GM19468 (cell line): ENCODE data around the gene B3GALT5.
"Not testable (repeated sequence)": the region's sequence is repeated elsewhere in the genome, so short reads cannot be mapped to it uniquely, and the experiment has no call there.

Experiments
- ATAC-seq: cut with Tn5 transposase; IDR thresholded peaks from one replicate; pipeline ENCODE4 v1.9.1; 2021; ENCODE audit warnings: mild to moderate bottlenecking, moderate library complexity, moderate number of reproducible peaks; ENCODE audit not compliant: unreplicated experiment; ENCODE audit errors: extremely low read depth

B3GALT5 gene

GRCh38 chr21:39686646-39687468 lies 74.1 kb downstream of the B3GALT5 start:
- ATAC-seq, result no peak

GRCh38 chr21:39688010-39688409 lies 75.3 kb downstream of the B3GALT5 start:
- ATAC-seq, result no peak

DNA sequence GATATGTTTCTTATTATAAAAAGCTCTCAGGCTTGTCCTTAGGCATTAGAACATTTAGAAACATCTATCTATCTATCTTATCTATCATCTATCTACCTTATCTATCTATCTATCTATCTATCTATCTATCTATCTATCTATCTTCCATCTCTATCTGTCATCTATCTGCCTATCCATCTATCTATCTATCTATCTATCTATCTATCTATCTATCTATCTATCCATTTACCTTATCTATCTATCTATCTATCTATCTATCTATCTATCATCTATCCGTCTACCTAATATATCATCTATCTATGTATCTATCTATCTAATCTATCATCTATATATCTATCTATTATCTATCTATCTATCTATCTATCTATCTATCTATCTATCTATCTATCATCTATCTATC lies 77.1 kb downstream of the B3GALT5 start:
- ATAC-seq, result not testable (repeated sequence)

GRCh38 chr21:39690454-39690853 lies 77.7 kb downstream of the B3GALT5 start:
- no peak for ATAC-seq

- ATAC-seq, result no peak
Measured at GRCh38 chr21:39694750-39695149, 82.0 kb downstream of the B3GALT5 start.

- ATAC-seq, result no peak
Measured at GRCh38 chr21:39696196-39696595, 83.5 kb downstream of the B3GALT5 start.

- ATAC-seq, result no peak
Measured at GRCh38 chr21:39696618-39697017, 83.9 kb downstream of the B3GALT5 start.

GRCh38 chr21:39700318-39700717 lies 87.6 kb downstream of the B3GALT5 start:
- no peak for ATAC-seq

- no peak for ATAC-seq
Measured at GRCh38 chr21:39703578-39703977, 90.8 kb downstream of the B3GALT5 start.

- ATAC-seq, result no peak
Measured at GRCh38 chr21:39705849-39706248, 93.1 kb downstream of the B3GALT5 start.

- no peak for ATAC-seq
Measured at GRCh38 chr21:39707316-39707715, 94.6 kb downstream of the B3GALT5 start.

DNA sequence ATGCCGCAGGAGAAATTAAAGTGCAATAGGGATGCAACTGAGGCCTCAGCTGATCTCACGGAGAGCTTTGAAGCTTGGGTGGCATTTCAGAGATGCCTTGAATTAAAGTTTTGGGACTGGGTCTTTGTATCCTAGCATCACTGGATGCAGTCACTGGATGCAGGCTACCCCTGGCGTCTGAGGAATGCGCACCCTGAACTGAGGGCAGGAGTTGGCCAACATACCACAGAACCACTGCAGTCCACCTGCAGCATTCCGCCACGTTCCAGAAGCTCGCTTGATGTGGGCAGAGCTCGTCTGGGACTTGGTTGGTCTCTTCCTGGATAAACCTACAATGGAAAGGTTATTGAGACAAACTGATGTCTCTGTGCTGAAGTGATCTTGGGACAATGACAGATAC lies 98.1 kb downstream of the B3GALT5 start:
- ATAC-seq, result no peak

DNA sequence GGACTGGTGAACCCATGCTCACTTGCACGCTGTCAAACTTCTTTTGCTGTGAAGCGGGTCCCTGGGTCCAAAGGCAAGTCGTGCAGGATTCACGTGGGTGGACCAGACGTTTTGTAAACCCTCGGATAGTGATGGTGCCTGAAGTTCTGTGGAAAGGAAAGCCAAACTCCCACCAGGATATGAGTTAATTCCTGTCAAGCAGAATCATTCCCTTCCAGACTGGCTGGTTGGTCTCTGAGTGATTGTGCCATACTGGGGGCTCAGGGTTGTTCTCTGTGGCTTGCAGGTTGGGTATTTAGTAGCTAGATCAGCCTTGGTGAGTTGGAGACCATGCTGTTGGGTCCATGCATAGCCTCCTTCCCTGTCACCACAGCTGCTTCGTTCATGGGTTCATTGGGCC lies 99.5 kb downstream of the B3GALT5 start:
- ATAC-seq, result no peak

DNA sequence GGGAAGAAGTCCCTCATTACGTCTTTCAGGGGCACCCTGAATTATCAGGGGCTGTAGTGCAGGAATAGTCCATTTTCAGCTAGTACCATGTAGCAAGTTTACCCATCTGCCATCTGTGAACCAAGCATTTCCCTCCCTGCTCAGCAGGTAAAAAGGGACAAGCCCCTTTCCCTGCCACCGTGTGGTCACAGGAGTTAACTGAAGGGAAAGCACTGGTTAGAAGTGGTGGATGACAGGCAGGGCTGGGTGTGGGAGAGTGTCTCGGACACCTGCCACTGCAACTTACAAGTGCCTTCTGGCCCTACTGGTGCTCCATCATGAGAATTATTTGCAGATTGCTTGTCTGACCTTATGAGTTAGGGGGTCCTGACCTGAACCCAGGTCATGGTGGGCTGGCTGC lies 100.2 kb downstream of the B3GALT5 start:
- no peak for ATAC-seq

DNA sequence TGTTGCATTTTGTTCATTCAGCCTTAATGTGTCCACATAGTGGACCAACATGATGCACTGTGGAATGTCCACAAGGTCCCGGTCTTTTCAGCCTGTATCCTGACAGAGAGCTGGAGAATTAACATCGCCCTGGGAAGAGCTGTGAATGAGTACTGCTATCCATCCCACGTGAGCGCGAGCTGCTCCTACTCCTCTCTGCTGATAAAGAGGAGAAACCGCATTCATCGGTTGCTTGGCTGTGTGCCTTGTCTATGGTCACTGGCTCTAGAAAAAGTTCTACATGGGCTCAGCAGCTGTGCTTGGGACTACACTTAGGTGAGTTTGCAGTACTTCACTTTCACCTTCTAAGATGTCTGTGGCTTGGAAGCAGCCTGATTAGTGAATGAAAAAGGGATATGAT lies 101.2 kb downstream of the B3GALT5 start:
- ATAC-seq, result no peak

DNA sequence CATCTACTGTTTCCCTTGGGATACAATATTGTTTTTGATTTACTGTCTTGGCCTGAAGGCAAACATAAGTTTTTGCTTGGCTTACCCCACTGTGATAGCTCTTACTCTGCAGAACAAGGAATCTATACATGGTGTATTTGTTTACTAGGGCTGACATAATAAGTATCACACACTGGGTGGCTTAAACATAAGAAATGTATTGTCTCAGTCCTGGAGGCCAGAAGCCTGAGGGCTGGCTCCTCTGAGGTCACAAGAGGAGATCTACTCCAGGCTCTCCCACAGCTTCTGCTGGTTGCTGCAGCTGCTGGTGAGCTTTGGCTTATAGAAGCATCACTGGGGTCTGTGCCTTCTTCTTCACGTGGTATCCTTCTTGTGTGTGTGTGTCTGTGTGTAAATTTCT lies 101.6 kb downstream of the B3GALT5 start:
- ATAC-seq, result no peak

- no peak for ATAC-seq
Measured at GRCh38 chr21:39715804-39716397, 103.2 kb downstream of the B3GALT5 start.

DNA sequence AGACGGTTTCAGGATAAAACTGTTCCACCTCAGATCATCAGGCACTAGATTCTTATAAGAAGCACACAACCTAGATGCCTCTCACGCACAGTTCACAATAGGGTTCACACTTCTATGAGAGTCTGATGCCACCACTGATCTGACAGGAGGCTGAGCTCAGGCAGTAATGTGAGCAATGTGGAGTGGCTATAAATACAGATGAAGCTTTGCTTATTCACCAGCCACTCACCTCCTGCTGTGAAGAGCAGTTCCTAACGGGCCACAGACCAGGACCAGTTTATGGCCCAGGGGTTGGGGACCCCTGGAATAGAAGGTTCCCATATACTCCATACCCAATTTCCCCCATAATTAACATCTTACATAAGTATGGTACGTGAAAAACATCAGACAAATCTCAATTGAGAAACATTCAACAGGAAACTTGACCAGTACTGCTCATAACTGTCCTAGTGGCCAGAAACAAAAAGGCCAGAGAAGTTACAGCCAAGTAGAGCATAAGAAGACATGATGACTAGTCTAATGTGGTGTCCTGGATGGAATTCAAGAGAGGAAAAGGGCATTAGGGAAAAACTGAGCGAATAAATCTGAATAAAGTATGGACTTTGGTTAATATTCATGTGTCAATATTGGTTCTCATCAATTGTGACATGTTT lies 107.5 kb downstream of the B3GALT5 start:
- no peak for ATAC-seq

- no peak for ATAC-seq
Measured at GRCh38 chr21:39721885-39722284, 109.1 kb downstream of the B3GALT5 start.
